Suprapubic skin (tissue), 4 donors: ENCODE results near the gene CDH8.

Source experiments
- CTCF ChIP-seq, 2 donors: fragments of 200-600 bp in 1 of 2; fragments of 450-650 bp in 1 of 2; sonication (generic) in 1 of 2; IDR thresholded peaks; one replicate each; pipeline ENCODE4 v1.5.1; 2016 to 2019; ENCODE audit warnings: antibody characterized with exemption in 2 of 2, mild to moderate bottlenecking in 1 of 2, moderate library complexity in 1 of 2
- EP300 ChIP-seq: sonication (generic); formaldehyde crosslinking; IDR thresholded peaks from one replicate; pipeline ENCODE4 v1.6.1; 2017; ENCODE audit warnings: antibody characterized with exemption
- POLR2A ChIP-seq, 2 donors: fragments of 450-650 bp; IDR thresholded peaks; one replicate each; pipeline ENCODE4 v1.6.1; 2017; ENCODE audit warnings: antibody characterized with exemption in 2 of 2, mild to moderate bottlenecking in 2 of 2, moderate library complexity in 2 of 2
- POLR2AphosphoS5 ChIP-seq, 3 donors: sonication (generic); formaldehyde crosslinking; IDR thresholded peaks; one replicate each; pipeline ENCODE4 v1.6.1; 2017; ENCODE audit warnings: antibody characterized with exemption in 3 of 3

DNA sequence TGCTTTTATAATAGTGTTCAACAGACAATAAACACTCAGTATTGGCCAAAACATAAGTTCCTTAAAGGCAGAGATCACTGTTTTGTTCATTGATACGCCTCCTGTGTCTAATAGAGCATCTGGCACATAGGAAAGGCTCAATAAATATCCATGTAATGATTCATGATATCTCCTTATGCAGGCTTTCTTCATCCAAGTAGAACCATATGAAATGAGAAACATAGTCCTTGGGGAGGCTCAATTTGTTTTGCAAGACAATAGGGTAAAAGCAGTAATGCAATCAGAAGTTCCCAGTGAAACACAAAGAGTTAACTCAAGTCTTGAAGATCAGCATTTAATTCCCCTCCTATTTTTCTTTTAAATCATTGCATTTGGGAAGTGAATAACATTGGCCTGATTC lies 16.4 kb downstream of the CDH8 start:
- TF ChIP-seq CTCF (IDR thresholded peaks at IDR 0.05) (no peak), POLR2AphosphoS5 (IDR thresholded peaks at IDR 0.05) (no peak), EP300 (no peak), POLR2A (IDR thresholded peaks at IDR 0.05) (no peak)
